ENCODE measurements around the gene TADA1. TPM values are rescaled to one million over a fixed set of nuclear protein-coding genes. Genes with fewer than 3 reads are reported as not detected.
"Not testable (repeated sequence)": the region's sequence is repeated elsewhere in the genome, so short reads cannot be mapped to it uniquely, and the experiment has no call there.

Gene TADA1
- total and polyA plus RNA-seq, 9 donors = 9.8 to 15.0 (median 11.5) TPM

DNA sequence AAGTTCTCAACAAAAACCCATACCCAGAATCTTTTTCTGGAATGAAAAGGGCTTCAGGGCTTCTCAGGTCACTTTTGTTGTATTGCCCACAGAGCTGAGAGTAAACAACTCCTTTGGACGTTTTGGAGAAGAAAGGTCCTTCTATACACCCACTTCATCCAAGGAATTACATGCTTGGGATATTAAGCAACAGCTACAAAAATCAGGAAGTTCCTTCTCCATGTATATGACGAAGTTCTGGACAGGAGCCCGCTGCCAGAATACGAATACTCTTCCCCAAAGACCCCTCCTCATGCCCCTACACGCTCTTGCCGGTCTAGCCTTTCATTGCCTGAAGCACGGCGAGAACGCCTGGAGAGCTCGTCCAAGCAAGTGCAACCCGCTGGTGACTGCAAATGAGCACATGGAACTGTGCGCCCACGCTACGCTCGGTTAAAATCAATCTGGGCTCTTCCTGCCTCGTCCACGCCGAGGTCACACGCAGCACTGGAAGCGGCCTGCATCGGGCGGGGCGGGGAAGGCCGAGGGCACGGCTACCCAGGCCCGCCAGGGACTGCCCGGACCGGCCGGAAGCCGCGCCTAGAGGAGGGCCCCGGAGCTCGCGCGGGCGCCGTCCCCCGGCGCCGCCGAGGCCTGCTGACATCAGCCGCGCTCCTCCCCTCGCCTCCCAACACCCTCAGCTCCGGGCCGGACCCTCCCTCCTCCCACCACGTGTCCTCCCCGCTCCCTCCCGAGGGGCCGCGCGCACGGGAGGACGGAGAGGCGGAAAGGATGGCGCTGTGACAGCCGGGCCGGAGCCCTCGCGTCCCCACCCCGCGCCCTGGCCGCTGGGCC lies 37.1 kb downstream of the TADA1 start, which contains the start of gene POGK:
Gene POGK, plus strand, starts transcription at position 710 of the 834 bp plus-strand sequence. CDS start 1,482 bp downstream, outside the sequence.
- Histone ChIP-seq H3K27me3 (no peaks in the 10 kb centered on the region), H3K4me1 (ENCODE audit: insufficient read depth) (peaks cover 5% of the 10 kb centered on the region), H3K4me3 (peak within 1 kb of the TSS; percentile 54), H3K27ac (peak within 1 kb of the TSS; percentile 68 to 87), H3K9me3 (no peaks in the 10 kb centered on the region), H3K36me3 (no peaks in the 10 kb centered on the region)
- peak; percentile 88 to 92 (median 91) for DNase-seq
- TF ChIP-seq POLR2A (IDR thresholded peaks at IDR 0.05) = peak; percentile 57
- TF ChIP-seq, protein P1, sequence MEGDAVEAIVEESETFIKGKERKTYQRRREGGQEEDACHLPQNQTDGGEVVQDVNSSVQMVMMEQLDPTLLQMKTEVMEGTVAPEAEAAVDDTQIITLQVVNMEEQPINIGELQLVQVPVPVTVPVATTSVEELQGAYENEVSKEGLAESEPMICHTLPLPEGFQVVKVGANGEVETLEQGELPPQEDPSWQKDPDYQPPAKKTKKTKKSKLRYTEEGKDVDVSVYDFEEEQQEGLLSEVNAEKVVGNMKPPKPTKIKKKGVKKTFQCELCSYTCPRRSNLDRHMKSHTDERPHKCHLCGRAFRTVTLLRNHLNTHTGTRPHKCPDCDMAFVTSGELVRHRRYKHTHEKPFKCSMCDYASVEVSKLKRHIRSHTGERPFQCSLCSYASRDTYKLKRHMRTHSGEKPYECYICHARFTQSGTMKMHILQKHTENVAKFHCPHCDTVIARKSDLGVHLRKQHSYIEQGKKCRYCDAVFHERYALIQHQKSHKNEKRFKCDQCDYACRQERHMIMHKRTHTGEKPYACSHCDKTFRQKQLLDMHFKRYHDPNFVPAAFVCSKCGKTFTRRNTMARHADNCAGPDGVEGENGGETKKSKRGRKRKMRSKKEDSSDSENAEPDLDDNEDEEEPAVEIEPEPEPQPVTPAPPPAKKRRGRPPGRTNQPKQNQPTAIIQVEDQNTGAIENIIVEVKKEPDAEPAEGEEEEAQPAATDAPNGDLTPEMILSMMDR (IDR thresholded peaks at IDR 0.05) = no peak
- no peak for TF ChIP-seq EP300 (IDR thresholded peaks at IDR 0.05)
- WGBS, 3 donors = 0% methylated on average over 21 to 63 of the region's 63 CpGs
- intact Hi-C loops (cut with DNase I) = no loop called here

DNA sequence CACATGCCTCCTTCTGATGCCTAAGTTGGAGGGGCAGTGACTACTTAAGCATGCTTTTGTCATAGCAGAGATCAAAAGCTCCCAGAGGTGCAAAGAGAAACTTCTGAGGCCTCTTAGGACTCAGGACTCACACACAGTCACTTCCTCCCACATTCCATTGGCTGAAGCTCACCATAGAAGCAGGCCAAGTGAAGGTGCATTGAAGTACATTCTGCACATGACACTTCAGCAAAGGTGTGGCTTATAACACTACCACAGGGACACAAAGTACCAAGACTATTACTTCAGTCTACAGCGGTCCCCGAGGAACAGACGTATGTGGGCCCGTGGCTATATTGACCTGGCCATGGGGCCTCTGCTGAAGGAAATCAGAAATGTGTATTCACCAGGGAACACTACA lies 39.3 kb downstream of the TADA1 start:
- Histone ChIP-seq H3K27me3 (no peaks in the 10 kb centered on the region), H3K4me3 (no peak overlapping the region), H3K4me1 (ENCODE audit: insufficient read depth) (peaks cover 5% of the 10 kb centered on the region), H3K36me3 (no peaks in the 10 kb centered on the region), H3K27ac (no peak overlapping the region), H3K9me3 (no peaks in the 10 kb centered on the region)
- DNase-seq = no peak
- TF ChIP-seq, protein P1 (IDR thresholded peaks at IDR 0.05) = no peak
- TF ChIP-seq EP300 (IDR thresholded peaks at IDR 0.05) (no peak), POLR2A (IDR thresholded peaks at IDR 0.05) (no peak)
- intact Hi-C loops (cut with DNase I) = no loop called here
- WGBS, 3 donors = 94 to 98% (median 97%) methylated on average over 4 of the region's 4 CpGs

DNA sequence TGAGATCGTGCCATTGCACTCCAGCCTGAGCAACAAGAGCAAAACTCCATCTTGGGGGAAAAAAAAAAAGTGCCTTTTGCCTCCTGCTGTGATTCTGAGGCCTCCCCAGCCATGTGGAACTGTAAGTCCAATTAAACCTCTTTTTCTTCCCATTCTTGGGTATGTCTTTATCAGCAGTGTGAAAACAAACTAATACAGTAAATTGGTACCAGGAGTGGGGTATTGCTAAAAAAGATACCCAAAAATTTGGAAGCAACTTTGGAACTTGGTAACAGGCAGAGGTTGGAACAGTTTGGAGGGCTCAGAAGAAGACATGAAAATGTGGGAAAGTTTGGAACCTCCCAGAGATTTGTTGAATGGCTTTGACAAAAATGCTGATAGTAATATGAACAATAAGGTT lies 46.3 kb downstream of the TADA1 start:
- intact Hi-C loops (cut with DNase I); H3K36me3 ChIP-seq; H3K9me3 ChIP-seq; DNase-seq; H3K27ac ChIP-seq; H3K27me3 ChIP-seq; H3K4me3 ChIP-seq; H3K4me1 ChIP-seq (ENCODE audit: insufficient read depth): not testable (repeated sequence)
- WGBS, 3 donors = 64 to 90% (median 73%) methylated on average over 1 of the region's 1 CpG

DNA sequence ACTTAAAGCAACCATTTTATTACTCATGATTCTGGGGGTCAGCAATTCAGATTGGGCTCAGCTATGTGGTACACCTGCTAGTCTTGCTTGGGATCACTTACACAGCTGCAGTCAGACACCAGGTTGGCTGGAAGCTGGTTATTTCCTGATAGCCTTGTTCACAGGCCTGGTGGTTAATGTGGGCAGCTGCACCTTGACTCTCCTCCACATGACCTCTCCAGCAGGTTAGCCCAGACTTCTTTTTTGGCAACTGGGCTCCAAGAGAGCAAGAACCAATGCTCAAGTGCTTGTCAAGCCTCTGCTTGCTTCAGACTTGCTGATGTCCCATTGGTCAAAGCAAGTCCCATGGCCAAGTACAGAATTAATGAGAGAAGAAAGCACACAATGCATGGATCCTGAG lies 48.6 kb downstream of the TADA1 start:
- no peaks in the 10 kb centered on the region for H3K4me1 ChIP-seq (ENCODE audit: insufficient read depth)
- no peak for TF ChIP-seq EP300 (IDR thresholded peaks at IDR 0.05)
- TF ChIP-seq, protein P1 (IDR thresholded peaks at IDR 0.05) = no peak
- no peak for TF ChIP-seq POLR2A (IDR thresholded peaks at IDR 0.05)
- H3K36me3 ChIP-seq = no peaks in the 10 kb centered on the region
- intact Hi-C loops (cut with DNase I) = no loop called here
- no peaks in the 10 kb centered on the region for H3K27me3 ChIP-seq
- DNase-seq = no peak
- H3K9me3 ChIP-seq = peaks cover 0 to 6% of the 10 kb centered on the region in 2 donors
- H3K4me3 ChIP-seq = no peak overlapping the region
- H3K27ac ChIP-seq = no peak overlapping the region

DNA sequence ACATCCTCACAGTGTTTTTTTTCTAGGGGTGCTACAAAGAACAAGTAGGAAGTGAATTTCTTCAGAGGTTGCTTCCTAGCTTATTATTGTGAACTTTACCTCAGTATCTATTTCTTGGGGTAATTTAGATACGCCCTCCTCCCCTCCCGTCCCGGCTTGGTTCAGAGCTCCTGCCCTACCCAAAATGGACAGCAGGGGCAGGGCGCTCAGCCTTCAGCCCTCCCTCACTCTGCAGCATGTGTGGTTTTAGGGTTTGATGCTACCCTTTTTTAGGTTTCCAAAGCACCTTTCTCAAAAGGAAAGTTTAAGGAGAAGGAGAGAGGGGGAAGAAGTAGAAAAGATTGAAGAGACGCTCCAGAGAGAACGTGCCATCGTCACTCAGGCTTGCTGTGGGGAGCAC lies 53.7 kb downstream of the TADA1 start:
- whole genome bisulfite sequencing, 3 donors = 53 to 56% (median 53%) methylated on average over 7 of the region's 7 CpGs
- intact Hi-C loops (cut with DNase I) = no loop called here
- H3K27ac ChIP-seq = no peak overlapping the region
- H3K27me3 ChIP-seq = no peaks in the 10 kb centered on the region
- TF ChIP-seq POLR2A (IDR thresholded peaks at IDR 0.05) (no peak), EP300 (IDR thresholded peaks at IDR 0.05) (no peak)
- TF ChIP-seq, protein P1 (IDR thresholded peaks at IDR 0.05) = no peak
- H3K4me3 ChIP-seq = no peak overlapping the region
- no peak for DNase-seq
- H3K36me3 ChIP-seq = no peaks in the 10 kb centered on the region
- no peaks in the 10 kb centered on the region for H3K9me3 ChIP-seq
- H3K4me1 ChIP-seq (ENCODE audit: insufficient read depth) = no peaks in the 10 kb centered on the region
